Liver (tissue), 9 donors: Measurements from ENCODE around the gene RPS6KB1. TPM values are rescaled to one million over a fixed set of nuclear protein-coding genes. Genes with fewer than 3 reads are reported as not detected.

Source experiments
- DNase-seq: peaks from one replicate; pipeline ENCODE4 v3.0.0-alpha.2; 2017; ENCODE audit warnings: low spot score
- H3K27ac ChIP-seq, 2 donors: one replicate each; pipeline ENCODE4 v1.7.0; 2013; ENCODE audit warnings: inconsistent platforms in 2 of 2, low read length in 2 of 2, control low read depth in 1 of 2, low read depth in 1 of 2, mild to moderate bottlenecking in 1 of 2
- H3K27me3 ChIP-seq, 4 donors: one replicate each; pipeline versions ENCODE4 v1.6.1 to v1.7.0; 2013; ENCODE audit warnings: low read length in 3 of 4, inconsistent platforms in 1 of 4, mild to moderate bottlenecking in 1 of 4, moderate library complexity in 1 of 4; ENCODE audit not compliant: control insufficient read depth in 4 of 4, insufficient read depth in 4 of 4
- H3K36me3 ChIP-seq, 4 donors: one replicate each; pipeline versions ENCODE4 v1.6.1 to v1.7.0; 2013; ENCODE audit warnings: low read length in 3 of 4, mild to moderate bottlenecking in 3 of 4, low read depth in 1 of 4, moderate library complexity in 1 of 4; ENCODE audit not compliant: control insufficient read depth in 4 of 4, insufficient read depth in 3 of 4
- H3K4me1 ChIP-seq, 4 donors: one replicate each; pipeline versions ENCODE4 v1.6.1 to v1.7.0; 2013; ENCODE audit warnings: low read length in 3 of 4, mild to moderate bottlenecking in 3 of 4, moderate library complexity in 1 of 4; ENCODE audit not compliant: control insufficient read depth in 4 of 4, insufficient read depth in 4 of 4
- H3K4me3 ChIP-seq, 3 donors: one replicate each; pipeline versions ENCODE4 v1.6.1 to v1.7.0; 2013; ENCODE audit warnings: low read length in 3 of 3, control low read depth in 1 of 3, low read depth in 1 of 3, mild to moderate bottlenecking in 1 of 3
- H3K9ac ChIP-seq, 2 donors: one replicate each; pipeline ENCODE4 v1.7.0; 2013; ENCODE audit warnings: low read length in 2 of 2, mild to moderate bottlenecking in 2 of 2, moderate library complexity in 2 of 2, control low read depth in 1 of 2, low read depth in 1 of 2
- H3K9me3 ChIP-seq, 4 donors: one replicate each; pipeline versions ENCODE4 v1.6.1 to v1.7.0; 2013; ENCODE audit warnings: low read length in 3 of 4; ENCODE audit not compliant: control insufficient read depth in 4 of 4
- ATF3 ChIP-seq: IDR thresholded peaks from 2 replicates; pipeline ENCODE4 v1.6.1; 2016; ENCODE audit warnings: antibody characterized with exemption
- CTCF ChIP-seq: fragments of 150-350 bp; IDR thresholded peaks from 2 replicates; pipeline ENCODE4 v1.5.1; 2017; ENCODE audit warnings: improper control_type of control experiment, low read depth, low read length; ENCODE audit not compliant: missing input control
- EGR1 ChIP-seq, 2 donors: IDR thresholded peaks; 2 replicates each; pipeline ENCODE4 v1.6.1; 2016 to 2018; ENCODE audit warnings: antibody characterized with exemption in 2 of 2, low read depth in 2 of 2
- FOXA1 ChIP-seq: IDR thresholded peaks from 2 replicates; pipeline ENCODE4 v1.6.1; 2016; ENCODE audit warnings: antibody characterized with exemption
- FOXA2 ChIP-seq: IDR thresholded peaks from 2 replicates; pipeline ENCODE4 v1.6.1; 2016; ENCODE audit warnings: antibody characterized with exemption
- GABPA ChIP-seq, 2 donors: IDR thresholded peaks in 1 of 2; conservative IDR thresholded peaks in 1 of 2; 2 replicates each; pipeline ENCODE4 v1.6.1; 2016; ENCODE audit warnings: antibody characterized with exemption in 2 of 2, mild to moderate bottlenecking in 1 of 2, moderate library complexity in 1 of 2
- HNF4A ChIP-seq, 2 donors: conservative IDR thresholded peaks; 2 replicates each; pipeline ENCODE4 v1.6.1; 2016; ENCODE audit warnings: antibody characterized with exemption in 2 of 2, mild to moderate bottlenecking in 2 of 2
- HNF4G ChIP-seq: IDR thresholded peaks from 2 replicates; pipeline ENCODE4 v1.6.1; 2016; ENCODE audit warnings: antibody characterized with exemption
- JUND ChIP-seq, 2 donors: IDR thresholded peaks; 2 replicates each; pipeline ENCODE4 v1.6.1; 2016; ENCODE audit warnings: antibody characterized with exemption in 2 of 2
- MAX ChIP-seq: IDR thresholded peaks from 2 replicates; pipeline ENCODE4 v1.6.1; 2016; ENCODE audit warnings: antibody characterized with exemption
- NR2F2 ChIP-seq: IDR thresholded peaks from 2 replicates; pipeline ENCODE4 v1.6.1; 2016; ENCODE audit warnings: antibody characterized with exemption
- RAD21 ChIP-seq, 2 donors: IDR thresholded peaks; 2 replicates each; pipeline ENCODE4 v1.6.1; 2016; ENCODE audit warnings: antibody characterized with exemption in 2 of 2, mild to moderate bottlenecking in 2 of 2
- REST ChIP-seq: IDR thresholded peaks from 2 replicates; pipeline ENCODE4 v1.6.1; 2016; ENCODE audit warnings: antibody characterized with exemption, mild to moderate bottlenecking
- RXRA ChIP-seq, 2 donors: IDR thresholded peaks; 2 replicates each; pipeline ENCODE4 v1.6.1; 2017 to 2018; ENCODE audit warnings: antibody characterized with exemption in 2 of 2, mild to moderate bottlenecking in 1 of 2
- SP1 ChIP-seq: IDR thresholded peaks from 2 replicates; pipeline ENCODE4 v1.6.1; 2018; ENCODE audit warnings: antibody characterized with exemption, mild to moderate bottlenecking
- TAF1 ChIP-seq: conservative IDR thresholded peaks from 2 replicates; pipeline ENCODE4 v1.6.1; 2016; ENCODE audit warnings: antibody characterized with exemption, mild to moderate bottlenecking
- YY1 ChIP-seq: IDR thresholded peaks from 2 replicates; pipeline ENCODE4 v1.6.1; 2016; ENCODE audit warnings: antibody characterized with exemption, mild to moderate bottlenecking
- ZBTB33 ChIP-seq: IDR thresholded peaks from 2 replicates; pipeline ENCODE4 v1.6.1; 2016; ENCODE audit warnings: antibody characterized with exemption
- WGBS: extraction: QIAGEN DNeasy Blood & Tissue Kit; methylation state at CpG from one replicate; pipeline ENCODE4 v1.1.7; 2013; 5-methylcytosine and 5-hydroxymethylcytosine counted together
- polyA plus RNA-seq, 2 donors: library from polyadenylated mRNA; stranded (reverse) in 1 of 2; unstranded in 1 of 2; fragments of 200-250 nt in 1 of 2; fragments of >200 nt in 1 of 2; fragmentation: Nextera tagmentation in 1 of 2; extraction: Ambion mirVana in 1 of 2; gene quantifications; one replicate each; pipeline versions ENCODE4 v1.2.1 to v1.2.3, GENCODE V29; 2013 to 2015
- total RNA-seq, 2 donors: library from RNA; depleted of rRNA; stranded (reverse); fragments of >200 nt; gene quantifications; one replicate each; pipeline ENCODE4 v1.2.3, GENCODE V29; 2014
- donor health status: healthy.
- donor health status: healthy.
- donor health status: healthy.
- donor health status: healthy.
- donor health status: healthy.

RPS6KB1 gene
- total and polyA plus RNA-seq, 4 donors, result 5.6 to 22.1 (median 15.3) TPM

- Histone ChIP-seq H3K4me1 (peaks cover 14 to 39% (median 32%) of the 10 kb centered on the region in 4 donors), H3K27ac (peak overlapping the region; percentile 96 to 99), H3K9ac (peak overlapping the region; percentile 43 to 79), H3K36me3 (no peaks in the 10 kb centered on the region), H3K27me3 (no peaks in the 10 kb centered on the region), H3K4me3 (peak overlapping the region in 1 of 3 donors; percentile 15), H3K9me3 (no peaks in the 10 kb centered on the region)
- DNase-seq, result no peak
- WGBS, result 21% methylated on average over 7 of the region's 7 CpGs
- peak; percentile 22 for TF ChIP-seq FOXA1
- TF ChIP-seq SP1, result peak; percentile 34
- TF ChIP-seq GABPA (IDR thresholded peaks at IDR 0.05 in 1 of 2, conservative IDR thresholded peaks at IDR 0.05 in 1 of 2), result no peak
- no peak for TF ChIP-seq CTCF
- peak; percentile 3 for TF ChIP-seq MAX
- TF ChIP-seq RAD21 (IDR thresholded peaks at IDR 0.05), result no peak
- peak; percentile 43 for TF ChIP-seq YY1
- peak; percentile 29 to 69 for TF ChIP-seq JUND (IDR thresholded peaks at IDR 0.05)
- TF ChIP-seq ATF3, result peak; percentile 39
- TF ChIP-seq REST, result peak; percentile 41
- peak in 1 of 2 donors; percentile 4 for TF ChIP-seq RXRA (IDR thresholded peaks at IDR 0.05)
- peak in 1 of 2 donors; percentile 29 for TF ChIP-seq HNF4A (conservative IDR thresholded peaks at IDR 0.05)
- TF ChIP-seq NR2F2, result peak; percentile 54
- TF ChIP-seq EGR1 (IDR thresholded peaks at IDR 0.05; ENCODE audit: low read depth in 2 of 2), result no peak
- no peak for TF ChIP-seq TAF1
- peak; percentile 16 for TF ChIP-seq FOXA2
- no peak for TF ChIP-seq HNF4G
- no peak for TF ChIP-seq ZBTB33
These were observed 46.3 kb upstream of the RPS6KB1 start for GRCh38 chr17:59846394-59847165.
